ENCODE results near the gene UEVLD.

DNA sequence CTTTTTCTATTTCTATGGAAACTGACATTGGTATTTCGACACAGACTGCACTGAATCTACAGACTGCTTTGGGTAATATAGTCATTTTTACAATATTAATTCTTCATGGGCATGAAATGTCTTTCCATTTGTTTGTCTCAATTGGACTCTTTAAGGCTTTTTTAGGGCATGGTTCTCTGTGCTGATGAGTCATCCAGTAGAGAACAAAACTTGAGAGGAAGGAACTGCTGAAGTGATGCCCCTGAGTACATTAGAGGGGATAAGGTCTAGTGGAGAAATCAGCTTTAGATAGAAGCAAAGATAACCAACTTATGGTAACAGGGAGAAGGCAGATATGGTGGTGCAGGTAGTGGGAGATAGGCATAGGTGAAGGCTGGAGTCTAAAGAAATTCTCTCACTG is 86.9 kb downstream of the UEVLD start:
- TF ChIP-seq POLR2A (IDR thresholded peaks at IDR 0.05; ENCODE audit: borderline replicate concordance, extremely low read depth, insufficient read depth, insufficient read length) (no peak), SP1 (IDR thresholded peaks at IDR 0.05; ENCODE audit: low read depth) (no peak), TCF7L2 (IDR thresholded peaks at IDR 0.05; ENCODE audit: borderline replicate concordance, extremely low read depth, insufficient read depth, insufficient read length) (no peak), POLR2AphosphoS5 (IDR thresholded peaks at IDR 0.05; ENCODE audit: low read depth, low read length) (no peak)
- TF ChIP-seq, protein P1, sequence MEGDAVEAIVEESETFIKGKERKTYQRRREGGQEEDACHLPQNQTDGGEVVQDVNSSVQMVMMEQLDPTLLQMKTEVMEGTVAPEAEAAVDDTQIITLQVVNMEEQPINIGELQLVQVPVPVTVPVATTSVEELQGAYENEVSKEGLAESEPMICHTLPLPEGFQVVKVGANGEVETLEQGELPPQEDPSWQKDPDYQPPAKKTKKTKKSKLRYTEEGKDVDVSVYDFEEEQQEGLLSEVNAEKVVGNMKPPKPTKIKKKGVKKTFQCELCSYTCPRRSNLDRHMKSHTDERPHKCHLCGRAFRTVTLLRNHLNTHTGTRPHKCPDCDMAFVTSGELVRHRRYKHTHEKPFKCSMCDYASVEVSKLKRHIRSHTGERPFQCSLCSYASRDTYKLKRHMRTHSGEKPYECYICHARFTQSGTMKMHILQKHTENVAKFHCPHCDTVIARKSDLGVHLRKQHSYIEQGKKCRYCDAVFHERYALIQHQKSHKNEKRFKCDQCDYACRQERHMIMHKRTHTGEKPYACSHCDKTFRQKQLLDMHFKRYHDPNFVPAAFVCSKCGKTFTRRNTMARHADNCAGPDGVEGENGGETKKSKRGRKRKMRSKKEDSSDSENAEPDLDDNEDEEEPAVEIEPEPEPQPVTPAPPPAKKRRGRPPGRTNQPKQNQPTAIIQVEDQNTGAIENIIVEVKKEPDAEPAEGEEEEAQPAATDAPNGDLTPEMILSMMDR (IDR thresholded peaks at IDR 0.05 in 2 of 3, conservative IDR thresholded peaks at IDR 0.05 in 1 of 3; ENCODE audit: borderline replicate concordance in 1 of 3, insufficient read depth in 1 of 3, low read depth in 2 of 3, low read length in 2 of 3) = no peak
- TF ChIP-seq, protein P2, sequence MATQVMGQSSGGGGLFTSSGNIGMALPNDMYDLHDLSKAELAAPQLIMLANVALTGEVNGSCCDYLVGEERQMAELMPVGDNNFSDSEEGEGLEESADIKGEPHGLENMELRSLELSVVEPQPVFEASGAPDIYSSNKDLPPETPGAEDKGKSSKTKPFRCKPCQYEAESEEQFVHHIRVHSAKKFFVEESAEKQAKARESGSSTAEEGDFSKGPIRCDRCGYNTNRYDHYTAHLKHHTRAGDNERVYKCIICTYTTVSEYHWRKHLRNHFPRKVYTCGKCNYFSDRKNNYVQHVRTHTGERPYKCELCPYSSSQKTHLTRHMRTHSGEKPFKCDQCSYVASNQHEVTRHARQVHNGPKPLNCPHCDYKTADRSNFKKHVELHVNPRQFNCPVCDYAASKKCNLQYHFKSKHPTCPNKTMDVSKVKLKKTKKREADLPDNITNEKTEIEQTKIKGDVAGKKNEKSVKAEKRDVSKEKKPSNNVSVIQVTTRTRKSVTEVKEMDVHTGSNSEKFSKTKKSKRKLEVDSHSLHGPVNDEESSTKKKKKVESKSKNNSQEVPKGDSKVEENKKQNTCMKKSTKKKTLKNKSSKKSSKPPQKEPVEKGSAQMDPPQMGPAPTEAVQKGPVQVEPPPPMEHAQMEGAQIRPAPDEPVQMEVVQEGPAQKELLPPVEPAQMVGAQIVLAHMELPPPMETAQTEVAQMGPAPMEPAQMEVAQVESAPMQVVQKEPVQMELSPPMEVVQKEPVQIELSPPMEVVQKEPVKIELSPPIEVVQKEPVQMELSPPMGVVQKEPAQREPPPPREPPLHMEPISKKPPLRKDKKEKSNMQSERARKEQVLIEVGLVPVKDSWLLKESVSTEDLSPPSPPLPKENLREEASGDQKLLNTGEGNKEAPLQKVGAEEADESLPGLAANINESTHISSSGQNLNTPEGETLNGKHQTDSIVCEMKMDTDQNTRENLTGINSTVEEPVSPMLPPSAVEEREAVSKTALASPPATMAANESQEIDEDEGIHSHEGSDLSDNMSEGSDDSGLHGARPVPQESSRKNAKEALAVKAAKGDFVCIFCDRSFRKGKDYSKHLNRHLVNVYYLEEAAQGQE (IDR thresholded peaks at IDR 0.05; ENCODE audit: low read depth) = no peak

Measured in HCT116 (cell line).